Measurements from ENCODE around the gene ZSWIM6.
"Not testable (repeated sequence)": the region's sequence is repeated elsewhere in the genome, so short reads cannot be mapped to it uniquely, and the experiment has no call there.

Gene ZSWIM6

DNA sequence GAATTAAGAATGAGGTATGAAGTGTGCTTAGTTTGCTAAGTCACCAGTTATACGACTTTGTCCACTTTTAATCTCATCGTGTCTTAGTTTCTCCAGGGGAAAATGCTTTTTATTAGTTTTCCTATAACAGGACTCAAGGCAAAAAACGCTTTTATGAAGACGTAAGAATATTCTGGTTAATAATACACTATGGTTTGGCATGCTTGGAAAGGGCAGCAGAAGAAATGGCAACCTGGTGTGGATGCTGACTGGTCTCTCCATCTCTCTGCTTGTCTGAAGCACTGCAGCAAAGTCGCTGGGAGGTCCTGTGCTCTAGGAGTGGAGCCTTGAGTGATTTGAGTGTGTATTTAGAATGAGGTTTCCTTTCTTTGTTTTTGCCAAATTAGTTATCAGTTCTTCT lies 78.8 kb downstream of the ZSWIM6 start:
- no peak for FAIRE-seq

DNA sequence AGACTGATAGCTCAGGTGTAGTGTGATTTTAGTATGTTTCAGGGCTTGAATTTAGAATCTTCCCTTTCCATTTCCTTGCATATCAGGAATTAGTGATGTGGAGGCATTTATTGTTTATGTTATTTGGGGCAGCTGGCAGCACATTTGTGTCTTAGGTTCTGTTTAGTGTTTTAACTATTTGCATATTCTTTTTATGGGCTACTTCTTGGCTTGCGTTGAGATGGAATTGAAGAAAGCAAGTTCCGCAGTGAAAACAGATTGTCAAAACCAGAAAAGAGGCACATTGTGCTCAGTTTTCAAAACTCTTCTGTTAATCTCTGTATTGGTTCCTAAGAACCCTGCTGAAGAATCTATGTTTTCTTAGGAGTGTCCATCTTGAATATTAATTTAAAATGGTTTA lies 80.3 kb downstream of the ZSWIM6 start:
- no peak for FAIRE-seq

DNA sequence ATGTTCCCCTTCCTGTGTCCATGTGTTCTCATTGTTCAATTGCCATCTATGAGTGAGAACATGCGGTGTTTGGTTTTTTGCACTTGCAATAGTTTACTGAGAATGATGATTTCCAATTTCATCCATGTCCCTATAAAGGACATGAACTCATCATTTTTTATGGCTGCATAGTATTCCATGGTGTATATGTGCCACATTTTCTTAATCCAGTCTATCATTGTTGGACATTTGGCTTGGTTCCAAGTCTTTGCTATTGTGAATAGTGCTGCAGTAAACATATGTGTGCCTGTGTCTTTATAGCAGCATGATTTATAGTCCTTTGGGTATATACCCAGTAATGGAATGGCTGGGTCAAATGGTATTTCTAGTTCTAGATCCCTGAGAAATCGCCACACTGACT lies 81.1 kb downstream of the ZSWIM6 start:
- FAIRE-seq = not testable (repeated sequence)

DNA sequence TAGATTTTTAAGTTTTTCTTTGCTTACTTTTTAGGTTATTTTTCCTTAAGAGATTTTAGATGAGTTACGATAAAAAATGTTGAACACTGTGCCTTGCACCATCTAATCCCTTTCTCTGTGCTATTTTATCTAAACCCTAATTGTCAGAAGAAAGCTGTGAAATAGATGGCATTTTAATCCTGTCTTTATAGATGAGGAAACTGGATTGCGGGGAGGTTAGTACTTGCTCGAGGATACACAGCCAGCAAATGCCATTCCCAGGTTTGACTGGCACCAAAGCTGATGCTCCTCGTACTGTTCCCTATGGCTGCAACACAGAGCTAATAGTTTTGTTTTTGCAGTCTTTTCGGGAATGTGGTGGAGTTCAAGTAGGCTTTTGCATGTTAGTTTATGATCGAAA lies 82.7 kb downstream of the ZSWIM6 start:
- FAIRE-seq = no peak

DNA sequence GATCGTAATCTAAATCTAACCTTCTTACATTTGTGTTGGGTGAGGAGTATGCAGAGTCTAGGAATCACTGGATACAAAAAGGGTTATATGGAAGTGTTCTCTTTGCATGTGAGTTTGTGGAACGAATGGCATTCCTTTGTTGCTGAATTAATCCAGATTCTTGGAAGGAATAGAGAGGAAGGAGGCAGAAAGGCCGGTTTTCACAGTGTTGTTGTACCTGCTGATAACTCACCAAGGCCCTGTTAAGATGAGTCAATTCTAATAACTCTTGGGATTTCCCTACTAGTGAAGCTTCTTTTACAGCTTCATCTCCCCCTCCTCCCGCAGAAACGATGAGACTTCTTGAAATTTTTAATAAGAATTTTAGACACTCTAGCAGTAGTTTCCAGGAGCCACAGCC lies 84.0 kb downstream of the ZSWIM6 start:
- no peak for FAIRE-seq

DNA sequence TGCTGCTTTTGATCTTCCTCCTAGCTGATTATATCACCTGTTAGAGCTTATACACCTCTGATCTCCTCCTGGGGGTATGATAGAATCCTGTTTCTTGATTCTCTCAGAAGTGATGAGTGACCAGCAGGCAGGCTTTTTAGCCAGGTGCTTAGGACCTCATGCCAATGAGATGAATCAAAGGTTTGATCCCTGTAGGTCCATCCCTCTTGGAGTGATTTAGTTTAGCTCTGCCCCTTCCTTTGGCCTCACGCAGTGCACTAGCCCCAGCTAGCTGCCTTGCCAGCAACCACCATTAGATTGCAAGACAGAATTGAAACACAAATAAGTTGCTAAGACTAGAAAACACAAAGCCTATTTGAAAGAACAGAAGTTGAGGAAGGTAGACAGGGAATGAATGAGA lies 84.4 kb downstream of the ZSWIM6 start:
- FAIRE-seq = no peak

DNA sequence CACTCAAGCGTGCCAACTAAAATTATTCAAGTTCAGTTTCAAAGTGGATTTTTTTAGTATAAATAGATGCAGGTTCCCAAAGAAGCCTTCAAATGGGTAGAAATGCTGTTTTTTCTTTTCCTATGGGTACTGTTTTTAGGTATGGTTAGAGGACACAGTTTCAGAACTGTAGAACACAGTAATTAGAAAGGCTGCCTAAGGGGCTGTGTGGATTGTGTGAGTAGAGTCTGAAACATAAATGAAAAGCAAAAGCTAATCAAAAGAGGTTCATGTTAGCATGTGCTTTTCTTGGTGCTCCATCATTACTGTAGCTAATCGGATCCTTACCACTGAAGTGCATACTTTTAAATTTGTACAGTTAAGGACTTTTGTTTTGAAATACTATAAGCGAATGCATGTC lies 85.3 kb downstream of the ZSWIM6 start:
- no peak for FAIRE-seq

DNA sequence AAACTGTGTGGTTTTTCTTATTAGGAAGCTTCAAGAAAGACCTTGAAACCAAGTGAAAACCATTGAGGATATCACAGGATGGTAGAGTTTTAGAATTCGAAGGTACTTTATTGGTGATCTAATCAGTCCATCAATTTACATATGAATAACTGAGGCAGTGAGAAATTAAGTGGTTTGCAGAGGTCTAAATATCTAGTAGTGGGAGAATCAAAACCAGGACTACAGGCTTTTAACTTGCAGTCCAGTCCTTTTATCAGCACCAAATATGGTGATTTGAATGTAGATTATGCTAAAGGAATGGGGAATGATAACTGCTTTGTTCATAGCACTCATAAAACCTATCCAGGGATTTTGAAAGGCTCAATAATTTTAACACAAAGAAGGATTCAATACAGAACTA lies 85.8 kb downstream of the ZSWIM6 start:
- no peak for FAIRE-seq

DNA sequence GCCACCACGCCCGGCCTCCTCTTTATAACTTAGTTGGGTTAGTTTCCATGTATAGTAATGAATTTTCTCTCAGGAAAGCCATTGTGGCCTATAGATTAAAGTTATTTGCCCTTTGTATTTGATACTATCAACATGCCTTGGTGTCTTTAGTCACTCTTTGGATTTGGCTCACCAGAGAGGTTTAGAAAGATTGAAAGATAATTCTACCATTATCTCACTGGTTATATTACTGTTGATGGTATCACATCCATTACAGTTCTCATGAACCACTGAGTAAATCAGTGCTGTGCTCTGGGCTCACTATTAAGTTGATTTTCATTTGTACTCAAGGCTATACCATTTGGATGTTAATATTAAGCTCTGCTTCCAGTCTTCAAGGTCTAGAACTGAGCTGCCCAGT lies 87.0 kb downstream of the ZSWIM6 start:
- no peak for FAIRE-seq

DNA sequence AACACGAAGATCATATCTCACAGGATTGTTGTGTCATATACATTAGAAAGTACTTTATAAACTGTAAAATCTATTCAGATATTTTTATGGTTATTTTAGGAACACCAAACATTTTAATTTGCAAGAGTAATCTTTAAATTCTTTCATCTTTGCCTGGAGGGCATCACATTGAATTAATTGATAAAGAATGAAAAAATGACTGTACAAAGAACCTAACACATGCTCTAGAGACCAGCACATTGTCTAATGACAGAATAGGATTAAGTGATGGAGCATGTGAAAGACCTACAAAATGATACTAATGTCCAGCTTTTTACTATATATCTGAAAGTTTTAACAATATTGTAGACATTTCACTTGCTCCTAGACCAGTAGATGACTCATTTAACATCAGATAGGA lies 88.0 kb downstream of the ZSWIM6 start:
- no peak for FAIRE-seq

DNA sequence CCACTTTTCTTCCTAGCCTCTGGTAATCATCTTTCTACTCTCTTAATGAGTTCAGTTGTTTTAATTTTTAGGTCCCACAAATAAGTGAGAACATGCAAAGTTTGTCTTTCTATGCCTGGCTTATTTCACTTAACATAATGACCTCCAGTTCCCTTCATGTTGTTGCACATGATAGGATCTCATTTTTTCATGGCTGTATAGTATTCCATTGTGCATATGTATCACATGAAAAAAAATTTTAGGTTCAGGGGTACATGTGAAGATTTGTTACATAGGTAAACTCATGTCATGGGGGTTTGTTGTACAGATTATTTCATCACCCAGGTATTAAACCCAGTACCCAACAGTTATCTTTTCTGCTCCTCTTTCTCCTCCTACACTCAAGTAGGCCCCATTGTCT lies 89.2 kb downstream of the ZSWIM6 start:
- FAIRE-seq = not testable (repeated sequence)

DNA sequence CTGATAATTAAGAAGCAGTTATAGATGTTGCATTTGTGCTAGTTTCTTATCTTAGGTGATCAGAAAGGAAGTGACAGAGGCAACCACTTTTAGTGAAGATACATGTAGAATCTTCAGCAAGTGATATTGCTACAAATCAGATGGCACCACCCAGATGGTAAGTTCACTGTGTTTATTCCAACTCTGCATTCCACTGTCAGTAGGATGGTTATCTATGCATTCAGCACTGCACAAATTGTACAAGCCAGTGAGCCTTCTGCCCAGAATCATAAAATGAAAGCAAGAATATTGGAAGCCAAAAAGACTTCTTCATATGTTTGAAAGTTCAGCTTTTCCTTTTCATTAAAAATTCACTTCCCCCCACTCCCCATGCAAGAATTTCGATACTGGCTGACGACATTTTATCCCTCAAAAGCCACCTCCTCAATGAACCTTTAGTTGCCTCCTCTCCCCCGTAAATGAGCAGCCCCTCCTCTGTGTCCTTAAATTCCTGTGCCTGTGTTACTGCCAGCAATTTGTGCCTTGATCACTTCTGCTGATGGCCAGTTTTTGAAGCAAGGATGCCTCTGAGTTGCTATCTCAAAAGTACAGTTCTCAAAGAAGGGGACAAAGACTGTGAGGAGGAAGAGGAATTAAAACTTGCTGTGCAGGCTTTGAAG lies 91.6 kb downstream of the ZSWIM6 start:
- FAIRE-seq = no peak

DNA sequence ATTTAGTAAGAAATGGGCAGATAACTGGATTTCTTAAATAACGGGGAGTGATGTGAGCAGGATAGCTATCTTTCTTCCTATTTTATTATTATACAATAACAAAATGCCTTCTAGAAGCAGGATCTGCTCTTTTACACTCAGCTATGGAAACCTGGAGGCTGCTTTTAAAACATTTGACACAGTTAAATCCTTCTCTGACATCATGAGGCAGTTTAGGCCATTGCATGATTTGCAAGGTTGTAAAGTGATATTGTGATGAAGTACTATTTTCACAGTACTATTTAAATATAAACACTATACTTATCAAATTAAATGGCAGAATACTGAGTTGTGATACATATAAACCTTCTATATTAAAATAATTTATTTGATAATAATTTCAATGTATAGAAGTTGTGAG lies 93.9 kb downstream of the ZSWIM6 start:
- peak; percentile 34 for FAIRE-seq

DNA sequence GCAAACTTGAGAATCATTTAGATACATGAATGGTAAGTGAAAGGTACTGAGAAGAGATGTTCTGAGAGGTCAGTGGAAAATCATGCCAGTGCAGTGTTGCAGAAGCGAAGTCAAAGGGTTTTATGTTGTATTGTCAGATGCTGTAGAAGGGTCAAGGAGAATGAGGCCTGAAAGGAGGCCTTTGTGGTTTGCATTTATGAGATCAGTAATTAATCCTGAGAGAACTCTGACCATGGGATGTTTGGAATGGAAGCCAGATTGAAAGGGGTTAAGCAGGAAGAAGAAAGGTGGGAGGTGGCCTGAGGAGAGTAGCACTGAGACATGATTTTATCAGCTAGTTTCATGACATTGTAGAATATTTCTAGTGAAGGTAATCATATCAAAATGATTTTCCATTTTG lies 97.8 kb downstream of the ZSWIM6 start:
- no peak for FAIRE-seq

DNA sequence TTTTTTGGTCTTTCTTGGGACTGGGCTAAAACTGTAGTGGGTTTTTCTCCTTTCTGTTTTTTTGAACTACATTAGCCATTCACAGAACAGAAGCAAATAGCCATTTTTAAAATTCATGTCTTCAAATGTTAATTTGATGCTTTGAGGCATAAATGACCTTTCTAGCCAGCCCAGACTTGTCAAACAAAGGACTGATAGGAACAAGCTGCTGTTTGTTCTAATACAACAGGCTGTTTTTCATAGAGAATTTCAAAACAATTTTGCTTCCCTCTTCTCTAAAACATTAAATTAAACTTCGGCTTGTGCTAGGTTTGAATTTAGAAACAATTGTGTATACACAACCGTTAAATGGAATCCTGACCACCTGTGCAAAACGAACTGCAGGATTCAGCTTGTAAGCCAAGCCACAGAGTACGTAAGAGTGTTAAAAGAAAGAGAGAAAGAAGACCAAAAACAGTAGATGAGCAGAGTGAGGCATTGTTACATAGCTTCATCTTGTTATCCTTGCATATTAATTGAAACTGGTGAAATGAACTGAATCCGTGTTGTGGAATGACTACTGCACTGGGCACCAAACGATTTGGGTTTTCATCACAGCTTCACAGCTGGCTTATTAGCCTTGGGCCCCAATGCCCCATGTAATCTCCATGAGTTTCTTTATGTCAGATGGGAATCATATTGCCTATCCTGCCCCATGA lies 100.0 kb downstream of the ZSWIM6 start:
- no peak for FAIRE-seq

DNA sequence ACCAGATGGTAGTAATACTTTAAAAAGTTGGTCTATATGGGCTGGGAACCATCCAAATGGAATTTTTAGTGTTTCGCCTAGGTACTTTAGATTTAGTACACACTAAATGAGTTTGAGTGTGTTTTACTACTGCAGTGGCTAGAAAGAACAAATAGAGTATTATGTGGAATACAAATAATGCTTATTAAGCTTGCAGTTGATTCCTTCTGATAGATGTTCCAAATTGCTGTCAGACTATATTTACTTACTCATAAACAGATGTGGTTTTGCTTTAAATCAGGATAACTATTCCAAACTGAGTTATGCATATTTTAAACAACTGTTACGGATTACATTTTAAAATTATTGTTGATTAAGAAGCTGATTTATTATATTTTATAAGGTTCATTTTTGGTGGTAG lies 103.3 kb downstream of the ZSWIM6 start:
- FAIRE-seq = peak; percentile 40

DNA sequence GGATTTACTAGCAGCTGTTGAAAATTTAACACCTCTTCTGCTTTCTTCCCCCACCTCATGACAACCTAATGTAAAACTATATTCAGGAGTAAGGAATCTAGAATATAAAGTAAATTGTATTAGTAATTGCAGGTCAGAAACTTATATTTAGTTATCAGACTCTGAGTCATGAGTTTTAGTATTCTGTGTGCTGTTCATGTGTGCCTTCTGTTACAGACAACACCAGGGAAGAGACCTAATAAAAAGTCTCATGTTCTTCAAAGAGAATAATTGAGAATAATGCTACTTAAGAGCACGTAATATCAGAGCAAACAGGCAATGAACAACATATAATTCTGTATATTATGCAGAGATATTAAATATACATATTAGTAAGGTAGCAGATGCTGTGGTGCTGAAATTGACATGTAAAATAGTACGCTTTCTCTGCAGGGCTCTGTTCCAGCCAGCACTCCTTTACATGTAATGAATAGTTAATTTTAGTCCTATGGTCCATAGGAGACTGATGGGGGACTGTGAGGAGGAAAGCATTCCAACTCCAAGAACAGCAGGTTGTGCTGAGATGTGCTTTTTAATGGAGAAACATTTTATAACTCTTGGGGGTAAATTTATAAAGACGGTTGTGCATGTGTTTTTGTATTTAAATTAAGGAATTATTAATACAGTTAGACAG lies 106.4 kb downstream of the ZSWIM6 start:
- no peak for FAIRE-seq

DNA sequence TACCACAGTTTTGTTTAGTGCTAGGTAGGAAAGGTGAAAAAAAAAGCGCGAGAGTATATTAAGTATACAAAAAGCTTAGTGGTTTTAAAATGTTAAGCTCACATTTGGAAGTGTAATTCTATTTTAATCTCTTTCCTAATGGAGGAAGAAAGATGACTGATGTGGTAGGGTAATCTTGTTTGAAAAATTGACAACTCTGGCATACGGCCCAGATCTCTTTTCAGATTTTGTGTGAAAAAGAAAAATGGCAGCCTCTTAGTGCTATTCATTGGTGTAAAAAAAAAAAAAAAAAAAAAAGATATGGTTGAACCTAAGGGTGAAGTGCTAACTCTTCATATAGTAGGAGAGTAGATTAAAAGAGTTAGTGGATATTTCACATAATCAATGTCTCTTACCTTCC lies 108.0 kb downstream of the ZSWIM6 start:
- no peak for FAIRE-seq

DNA sequence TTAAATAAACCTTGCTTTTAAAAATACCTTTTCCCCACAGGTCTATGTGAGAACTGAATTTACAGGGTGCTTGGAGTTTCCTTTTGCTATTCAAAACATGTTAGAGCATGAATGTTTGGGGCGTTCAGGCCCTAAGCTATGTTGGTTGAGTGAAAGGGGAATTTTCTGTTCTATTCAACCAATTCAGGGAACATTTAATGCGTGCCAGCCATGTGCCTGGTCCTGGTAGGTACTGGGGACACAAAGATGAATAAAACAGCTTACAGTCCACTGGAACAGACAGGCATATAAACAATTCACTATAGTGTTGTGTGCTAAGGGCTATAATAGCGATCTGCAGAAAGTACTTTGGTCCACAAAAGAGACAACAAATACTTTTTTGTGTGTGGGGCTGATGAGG lies 108.5 kb downstream of the ZSWIM6 start:
- no peak for FAIRE-seq

DNA sequence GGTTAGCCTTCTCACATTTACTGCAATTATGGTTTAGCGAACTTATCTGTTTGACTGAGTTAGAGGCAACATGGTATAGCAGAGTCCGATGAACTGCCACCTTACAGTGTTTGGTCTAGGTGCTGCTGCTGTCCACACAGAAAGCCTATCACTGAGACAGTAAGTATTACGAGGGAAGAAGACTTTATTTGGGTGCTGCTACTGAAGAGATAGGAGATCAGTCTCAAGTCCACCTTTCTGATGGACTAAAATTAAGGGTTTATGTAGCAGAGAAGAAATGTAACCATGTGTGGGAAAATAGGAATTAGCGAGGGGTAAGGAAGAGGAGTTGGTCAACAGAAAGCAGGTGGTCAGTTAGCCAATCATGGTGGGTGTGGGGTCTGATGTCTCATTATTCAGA lies 109.7 kb downstream of the ZSWIM6 start:
- no peak for FAIRE-seq

DNA sequence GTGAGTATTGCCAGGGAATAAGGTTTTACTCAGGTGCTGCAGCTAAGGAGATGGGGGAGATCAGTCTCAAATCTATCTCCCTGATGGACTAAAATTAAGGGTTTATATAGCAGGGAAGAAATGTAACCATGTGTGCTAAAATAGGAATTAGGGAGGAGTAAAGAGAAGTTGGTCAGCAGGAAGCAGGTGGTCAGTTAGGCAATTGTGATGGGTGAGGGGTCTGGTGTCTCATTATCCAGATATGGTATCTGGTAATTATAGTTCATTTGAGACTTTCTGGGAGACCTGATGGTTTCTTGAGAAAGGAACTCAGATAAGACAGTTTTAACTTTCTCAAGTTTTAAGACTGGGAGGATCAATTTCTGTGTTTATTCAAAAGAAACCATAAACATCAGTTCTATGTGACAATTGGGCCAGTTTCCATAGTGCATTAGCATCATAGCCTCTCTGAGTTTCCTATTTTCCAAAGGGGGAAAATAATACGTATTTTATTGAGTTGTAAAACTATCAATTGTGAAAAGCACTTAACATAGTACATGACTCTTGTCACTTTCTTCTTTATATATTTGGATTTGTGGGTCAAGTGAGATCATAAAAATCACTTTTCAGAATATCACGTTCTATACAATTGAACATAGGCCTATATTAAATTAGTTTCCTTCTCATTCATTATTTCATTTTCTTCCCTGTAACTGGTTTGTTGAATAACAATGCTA lies 115.9 kb downstream of the ZSWIM6 start:
- FAIRE-seq = no peak

DNA sequence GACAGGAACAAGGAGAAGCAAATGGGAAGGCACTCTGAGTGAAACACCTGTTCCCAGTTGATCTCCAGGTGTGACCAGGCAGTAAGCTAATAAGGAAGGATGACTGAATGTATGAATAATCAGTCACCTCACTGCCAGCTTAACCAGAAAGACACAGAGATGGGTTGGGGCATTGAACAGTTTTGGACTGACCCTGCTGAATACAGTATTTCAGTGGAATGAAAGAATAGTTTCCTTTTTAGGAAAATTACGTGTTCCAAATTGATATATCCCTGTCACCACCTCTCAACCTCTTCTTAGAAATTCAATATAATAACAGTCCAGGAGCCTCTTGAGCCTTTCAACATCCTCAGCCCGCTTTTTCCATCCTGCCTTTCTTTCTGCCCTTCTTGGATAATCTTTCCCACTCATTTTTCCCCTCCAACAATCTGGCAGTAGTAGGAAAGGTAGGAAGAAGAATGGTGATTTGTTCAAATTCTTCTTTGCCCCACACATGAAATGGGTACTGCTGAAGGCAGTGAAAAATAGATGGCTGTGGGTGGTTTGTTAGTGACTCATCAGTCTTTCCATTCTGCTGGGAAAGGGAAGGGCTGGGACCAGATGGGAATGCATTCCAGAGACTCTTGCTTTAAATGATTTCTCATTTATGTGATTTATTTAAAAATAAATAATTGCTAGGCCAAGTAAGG lies 117.9 kb downstream of the ZSWIM6 start:
- no peak for FAIRE-seq
